Measurements from ENCODE around the gene MRE11. TPM values are rescaled to one million over a fixed set of nuclear protein-coding genes. Genes with fewer than 3 reads are reported as not detected.

Gene MRE11
- total and polyA plus RNA-seq, 9 of the 15 experiments (the other 6 are each of a cell fraction or from before 2014, with no cell fraction given), result 18.3 to 45.2 (median 29.1) TPM

GRCh38 chr11:94524341-94524740, 30.7 kb upstream of the MRE11 start (continued):
- no peak for TF ChIP-seq E2F4 (CRISPR knock-in tag; IDR thresholded peaks at IDR 0.05; ENCODE audit: low read depth)

DNA sequence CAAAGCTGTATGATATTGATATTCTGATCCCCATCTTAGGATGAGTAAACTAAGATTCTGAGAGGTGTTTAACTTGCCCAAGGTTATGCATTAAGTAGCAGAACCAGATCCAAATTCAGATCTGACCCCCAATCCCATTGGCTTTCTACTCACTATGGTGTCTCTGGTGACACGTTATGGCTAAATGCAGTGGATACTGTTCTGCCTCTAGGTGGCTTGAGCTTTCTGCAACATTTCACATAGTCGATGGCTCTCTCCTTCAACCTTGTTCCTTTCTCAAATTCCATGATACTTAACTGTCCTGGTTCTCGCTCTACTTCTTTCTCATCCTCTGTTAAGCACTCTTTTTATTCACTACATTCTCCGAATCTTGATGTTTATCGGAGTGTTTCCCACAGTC, 28.0 kb upstream of the MRE11 start:
- Histone ChIP-seq H3K27me3 (ENCODE audit: control insufficient read depth in 2 of 2, insufficient read depth in 2 of 2, low read length in 2 of 2) (no peaks in the 10 kb centered on the region; a peak in 1 of 5 replicates), H3K36me3 (ENCODE audit: control insufficient read depth, insufficient read depth, low read length) (no peaks in the 10 kb centered on the region), H3K27ac (ENCODE audit: extremely low read depth, low read depth, low read length) (no peak overlapping the region), H3K4me1 (replicated peaks in 1 of 2; ENCODE audit: control insufficient read depth in 2 of 2, insufficient read depth in 2 of 2, low read length in 2 of 2) (no peaks in the 10 kb centered on the region), H3K9me3 (replicated peaks; ENCODE audit: control insufficient read depth, insufficient read depth, low read depth, low read length) (no peaks in the 10 kb centered on the region), H3K79me2 (ENCODE audit: control insufficient read depth, insufficient read depth, low read length) (no peaks in the 10 kb centered on the region), H2AFZ (ENCODE audit: low read depth, low read length) (peak overlapping the region; percentile 46; the same call in 1 of the 2 replicates), H4K20me1 (replicated peaks; ENCODE audit: control insufficient read depth, insufficient read depth, low read length) (no peaks in the 10 kb centered on the region), H3K4me3 (no peak overlapping the region), H3K9me1 (ENCODE audit: control insufficient read depth, insufficient read depth, low read length) (no peaks in the 10 kb centered on the region), H3K9ac (ENCODE audit: insufficient read depth in 1 of 2, low read depth in 2 of 2, low read length in 2 of 2) (no peak overlapping the region), H3K4me2 (ENCODE audit: insufficient read depth, low read length) (no peak overlapping the region; the same call in 1 of the 2 replicates)
- CTCF ChIA-PET (ENCODE audit: low intra/inter-chr PET ratio), result interaction anchor here (0.6 kb wide), 1 partner anchor 78 kb away, joined by 3 read pairs; no protein-coding TSS in a partner anchor
- in situ Hi-C loops (cut with MboI) (loop anchor here (5.0 kb wide), 1 partner anchor 81 kb away; no protein-coding TSS in a partner anchor), intact Hi-C loops (cut with micrococcal nuclease) (loop anchor here (10.0 kb wide), 2 partner anchors 243 to 373 kb away; partner anchors contain the start of gene AMOTL1)
- FAIRE-seq (peak; percentile 78), DNase-seq (ENCODE audit: extremely low read depth in 1 of 4, low spot score in 3 of 4) (peak in 3 of 4 experiments; percentile 13 to 45 (median 20)), ATAC-seq (peak; percentile 96)
- BruUV-seq (replicated peaks), result no TSS peak
- TF ChIP-seq CTCF (IDR thresholded peaks at IDR 0.05 in 2 of 3, conservative IDR thresholded peaks at IDR 0.05 in 1 of 3; ENCODE audit: insufficient read depth in 2 of 3, low read depth in 1 of 3, low read length in 3 of 3) (peak; percentile 59 to 66 (median 64); a peak in 4 of 6 replicates), ZBTB17 (CRISPR knock-in tag; IDR thresholded peaks at IDR 0.05) (0 out of 2 replicates have a peak, but pooled peaks have one; percentile 19), RAD21 (CRISPR knock-in tag; conservative IDR thresholded peaks at IDR 0.05 in 1 of 2, IDR thresholded peaks at IDR 0.05 in 1 of 2) (peak; percentile 59 to 71), SMC3 (conservative IDR thresholded peaks at IDR 0.05; ENCODE audit: insufficient read depth, low read depth, low read length) (0 out of 2 replicates have a peak, but pooled peaks have one; percentile 27), KLF10 (CRISPR knock-in tag; IDR thresholded peaks at IDR 0.05) (no peak), DEAF1 (CRISPR knock-in tag; IDR thresholded peaks at IDR 0.05) (peak; percentile 48; the same call in 1 of the 2 replicates), CREM (IDR thresholded peaks at IDR 0.05; ENCODE audit: low read depth) (peak; percentile 32; the same call in 1 of the 2 replicates), TCF7L2 (IDR thresholded peaks at IDR 0.05; ENCODE audit: low read depth, low read length) (no peak), ATF1 (CRISPR knock-in tag; IDR thresholded peaks at IDR 0.05) (no peak), ATF1 (tag; IDR thresholded peaks at IDR 0.05) (0 out of 2 replicates have a peak, but pooled peaks have one; percentile 18)
- POLR2A ChIA-PET, result interaction anchor here (0.5 to 0.8 kb wide), 2 partner anchors 78 to 351 kb away, joined by 3 read pairs; no protein-coding TSS in a partner anchor
- 6% methylated on average over 5 of the region's 5 CpGs for WGBS (ENCODE audit: insufficient coverage, low coverage, missing lambda C conversion rate)

All from K562 (cell line).